Kidney epithelial cell (primary cell): Measurements from ENCODE around the gene ZNF415. TPM values are rescaled to one million over a fixed set of nuclear protein-coding genes. Genes with fewer than 3 reads are reported as not detected.
"Not testable (repeated sequence)": the region's sequence is repeated elsewhere in the genome, so short reads cannot be mapped to it uniquely, and the experiment has no call there.

Source experiments
- DNase-seq: peaks from one replicate; pipeline ENCODE4 v3.0.0-alpha.2; 2010; ENCODE audit warnings: low read depth
- H3K27me3 ChIP-seq: 2 replicates; pipeline ENCODE4 v1.6.0; 2011; ENCODE audit warnings: low read length; ENCODE audit not compliant: control insufficient read depth, insufficient read depth
- H3K36me3 ChIP-seq: 2 replicates; pipeline ENCODE4 v1.5.1; 2011; ENCODE audit warnings: low read length; ENCODE audit not compliant: control insufficient read depth, insufficient read depth
- H3K4me3 ChIP-seq: 2 replicates; pipeline ENCODE4 v1.5.1; 2011; ENCODE audit warnings: low read depth, mild to moderate bottlenecking, control low read depth, low read length
- CTCF ChIP-seq: IDR thresholded peaks from 2 replicates; pipeline ENCODE4 v1.5.1; 2011; ENCODE audit warnings: mild to moderate bottlenecking, moderate library complexity, low read length, control low read depth, inconsistent platforms; ENCODE audit not compliant: insufficient read depth, poor library complexity, severe bottlenecking
- total RNA-seq: library from RNA; depleted of rRNA; stranded (reverse); fragments of >200 nt; gene quantifications from 2 replicates; pipeline ENCODE4 v1.2.3, GENCODE V29; 2015

ZNF415 gene
- total RNA-seq, 1 donor from 2014 or later, result 3.9 TPM

DNA sequence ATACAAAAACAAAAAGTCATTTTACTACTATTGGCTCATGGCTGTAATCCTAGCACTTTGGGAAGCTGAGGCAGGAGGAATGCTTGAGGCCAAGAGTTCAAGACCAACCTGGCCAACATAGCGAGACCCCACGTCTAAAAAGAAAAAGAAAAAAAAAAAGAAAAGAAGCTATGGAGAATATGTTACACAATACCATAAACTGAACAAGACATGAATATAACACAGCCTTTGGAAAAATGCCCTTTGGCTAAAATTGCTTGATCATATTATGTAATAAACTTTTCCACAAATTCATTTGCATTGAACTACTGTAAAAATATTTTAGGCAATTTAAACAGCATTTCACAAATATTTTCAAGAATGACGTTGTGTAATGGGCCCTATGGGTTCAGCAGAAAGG is 3.7 kb upstream of the ZNF415 start:
- H3K4me3 ChIP-seq, result no peak overlapping the region
- H3K27me3 ChIP-seq, result no peaks in the 10 kb centered on the region
- no peak for TF ChIP-seq CTCF
- H3K36me3 ChIP-seq, result no peaks in the 10 kb centered on the region
- DNase-seq, result no peak

- no peak for DNase-seq
- no peak overlapping the region for H3K4me3 ChIP-seq
- H3K36me3 ChIP-seq, result no peaks in the 10 kb centered on the region
- H3K27me3 ChIP-seq, result no peaks in the 10 kb centered on the region
- TF ChIP-seq CTCF, result no peak
These were observed 983 bp downstream of the ZNF415 start for GRCh38 chr19:53131727-53132126.

DNA sequence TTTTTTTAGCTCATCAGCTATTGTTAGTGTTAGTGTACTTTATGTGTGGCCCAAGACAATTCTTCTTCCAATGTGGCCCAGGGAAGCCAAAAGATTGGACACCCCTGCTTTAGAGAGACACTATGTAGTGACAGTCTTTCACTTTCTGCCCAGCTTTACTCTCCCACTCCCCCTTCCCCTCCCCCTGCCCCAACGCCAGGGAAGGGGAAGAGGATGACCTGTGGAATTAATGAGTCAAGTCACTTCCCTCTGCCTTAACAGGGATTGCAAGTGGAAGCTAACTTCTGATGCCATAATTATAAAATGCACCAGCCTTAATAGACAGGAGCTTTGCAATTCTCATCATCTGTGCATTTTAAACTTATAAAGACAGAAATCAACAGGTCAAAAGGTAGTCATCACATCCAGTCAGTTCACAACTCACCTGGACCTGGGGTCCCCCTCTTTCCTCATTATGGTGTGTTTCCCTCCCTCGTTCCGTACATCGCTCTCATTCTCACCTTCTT is 1.6 kb downstream of the ZNF415 start:
- no peaks in the 10 kb centered on the region for H3K27me3 ChIP-seq
- no peak overlapping the region for H3K4me3 ChIP-seq
- DNase-seq, result no peak
- TF ChIP-seq CTCF, result no peak
- H3K36me3 ChIP-seq, result no peaks in the 10 kb centered on the region

- no peak for TF ChIP-seq CTCF
- Histone ChIP-seq H3K27me3 (no peaks in the 10 kb centered on the region), H3K36me3 (no peaks in the 10 kb centered on the region), H3K4me3 (no peak overlapping the region)
- DNase-seq, result no peak
These were observed 2.2 kb downstream of the ZNF415 start for GRCh38 chr19:53130506-53130905.

DNA sequence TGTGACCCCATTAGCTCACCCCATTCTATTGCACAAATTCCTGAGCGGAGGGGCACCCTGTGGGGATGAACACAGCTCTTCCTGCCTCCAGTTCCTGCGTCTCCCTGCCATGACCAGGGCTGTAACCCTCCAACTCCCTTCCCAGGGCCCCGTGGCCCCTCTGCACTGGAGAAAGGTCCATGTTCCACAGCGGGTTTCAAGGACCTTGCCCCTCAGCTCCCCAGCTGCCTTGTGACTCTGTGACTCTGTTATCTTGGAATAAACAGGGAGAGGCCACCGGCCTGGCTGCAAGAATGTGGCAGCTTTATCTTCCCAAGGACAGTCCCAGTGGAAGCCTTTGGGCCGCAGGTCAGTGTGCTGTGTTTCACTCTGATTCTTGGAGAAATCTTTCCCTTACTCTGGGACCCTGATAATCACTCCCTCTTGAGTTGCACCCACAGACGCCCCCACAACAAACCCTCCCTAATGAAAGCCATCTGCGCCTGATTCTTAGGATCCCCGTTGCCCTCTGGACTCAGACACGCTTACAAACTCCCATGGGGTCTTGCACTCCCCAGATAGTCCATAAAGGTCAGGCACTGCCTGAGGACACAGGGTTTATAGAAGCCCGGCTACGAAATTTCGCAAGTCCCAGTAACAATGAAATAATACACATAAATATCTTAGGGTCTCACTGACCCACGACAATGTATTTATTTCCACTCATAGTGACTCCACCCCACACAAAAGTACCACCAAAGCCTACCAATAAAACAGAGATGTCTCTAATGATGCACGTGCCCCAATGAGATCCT is 5.8 kb downstream of the ZNF415 start:
- DNase-seq, H3K27me3 ChIP-seq, H3K4me3 ChIP-seq, H3K36me3 ChIP-seq: not testable (repeated sequence)

DNA sequence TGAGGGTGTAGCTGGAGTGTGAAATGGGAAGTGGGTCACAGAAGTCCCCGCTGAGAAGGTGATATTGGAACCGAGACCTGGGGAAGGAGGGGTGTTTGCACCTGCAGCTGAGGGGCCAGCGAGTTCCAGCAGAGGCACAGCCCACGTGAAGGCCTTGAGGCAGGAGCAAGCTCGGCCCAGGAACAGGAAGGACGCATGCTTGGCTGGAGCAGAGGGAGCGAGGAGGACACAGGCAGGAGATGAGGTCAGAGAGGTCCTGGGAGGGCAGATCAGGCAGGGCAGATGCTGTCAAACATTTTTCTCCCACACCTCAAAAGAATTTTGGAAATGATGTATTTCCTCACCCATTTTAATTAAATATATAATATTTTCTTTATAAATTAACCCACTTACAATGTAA is 9.3 kb downstream of the ZNF415 start:
- no peak overlapping the region for H3K4me3 ChIP-seq
- DNase-seq, result no peak
- H3K27me3 ChIP-seq, result no peaks in the 10 kb centered on the region
- H3K36me3 ChIP-seq, result no peaks in the 10 kb centered on the region
- TF ChIP-seq CTCF, result no peak
